ENCODE measurements around the gene PAK1.

- TF ChIP-seq EZH2 (IDR thresholded peaks at IDR 0.05; ENCODE audit: borderline replicate concordance, low read length) (no peak), CTCF (IDR thresholded peaks at IDR 0.05; ENCODE audit: low read length) (no peak)
Observed at GRCh38 chr11:77386178-77386577, 87.7 kb downstream of the PAK1 start.
